ENCODE measurements around the gene SLC14A1. TPM values are rescaled to one million over a fixed set of nuclear protein-coding genes. Genes with fewer than 3 reads are reported as not detected.

Gene SLC14A1
- total and polyA plus RNA-seq, 2 donors from 2014 or later = 8.5 to 15.3 TPM

GRCh38 chr18:45690975-45691815 is 32.8 kb upstream of the SLC14A1 start:
- Histone ChIP-seq H3K27ac (ENCODE audit: low read depth in 2 of 2, low read length in 2 of 2) (no peak overlapping the region), H3K4me3 (ENCODE audit: low read length in 3 of 3) (no peak overlapping the region), H3K9me3 (ENCODE audit: control insufficient read depth in 2 of 3, insufficient read depth in 1 of 3, low read length in 3 of 3) (no peaks in the 10 kb centered on the region), H3K9ac (ENCODE audit: low read length in 3 of 3) (no peak overlapping the region), H3K27me3 (ENCODE audit: control insufficient read depth, insufficient read depth, low read length) (no peaks in the 10 kb centered on the region), H3K4me1 (ENCODE audit: control insufficient read depth in 2 of 3, insufficient read depth in 2 of 3, low read depth in 1 of 3, low read length in 3 of 3) (peaks cover 0 to 2% (median 0%) of the 10 kb centered on the region in 3 donors), H3K36me3 (ENCODE audit: control insufficient read depth in 2 of 3, insufficient read depth in 3 of 3, low read length in 3 of 3) (no peaks in the 10 kb centered on the region)
- TF ChIP-seq CTCF (IDR thresholded peaks at IDR 0.05; ENCODE audit: borderline replicate concordance, extremely low read depth, insufficient read depth) = peak; percentile 94
- intact Hi-C loops (cut with DNase I) = no loop called here
- DNase-seq (peak; percentile 77 to 92 (median 87)), FAIRE-seq (no peak)

- no peak overlapping the region for H3K4me3 ChIP-seq (ENCODE audit: low read length in 3 of 3)
- H3K9ac ChIP-seq (ENCODE audit: low read length in 3 of 3) = no peak overlapping the region
- no peak for FAIRE-seq
- no peaks in the 10 kb centered on the region for H3K36me3 ChIP-seq (ENCODE audit: control insufficient read depth in 2 of 3, insufficient read depth in 3 of 3, low read length in 3 of 3)
- TF ChIP-seq CTCF (IDR thresholded peaks at IDR 0.05; ENCODE audit: borderline replicate concordance, extremely low read depth, insufficient read depth) = no peak
- H3K4me1 ChIP-seq (ENCODE audit: control insufficient read depth in 2 of 3, insufficient read depth in 2 of 3, low read depth in 1 of 3, low read length in 3 of 3) = peaks cover 0 to 2% (median 0%) of the 10 kb centered on the region in 3 donors
- no peak for DNase-seq
- no peak overlapping the region for H3K27ac ChIP-seq (ENCODE audit: low read depth in 2 of 2, low read length in 2 of 2)
- intact Hi-C loops (cut with DNase I) = no loop called here
- no peaks in the 10 kb centered on the region for H3K9me3 ChIP-seq (ENCODE audit: control insufficient read depth in 2 of 3, insufficient read depth in 1 of 3, low read length in 3 of 3)
- no peaks in the 10 kb centered on the region for H3K27me3 ChIP-seq (ENCODE audit: control insufficient read depth, insufficient read depth, low read length)
Observed at GRCh38 chr18:45691816-45692179, 32.2 kb upstream of the SLC14A1 start.

- Histone ChIP-seq H3K9me3 (ENCODE audit: control insufficient read depth in 2 of 3, insufficient read depth in 1 of 3, low read length in 3 of 3) (peaks cover 0 to 16% (median 2%) of the 10 kb centered on the region in 3 donors), H3K27ac (ENCODE audit: low read depth in 2 of 2, low read length in 2 of 2) (no peak overlapping the region), H3K9ac (ENCODE audit: low read length in 3 of 3) (no peak overlapping the region), H3K4me1 (ENCODE audit: control insufficient read depth in 2 of 3, insufficient read depth in 2 of 3, low read depth in 1 of 3, low read length in 3 of 3) (no peaks in the 10 kb centered on the region), H3K4me3 (ENCODE audit: low read length in 3 of 3) (no peak overlapping the region), H3K36me3 (ENCODE audit: control insufficient read depth in 2 of 3, insufficient read depth in 3 of 3, low read length in 3 of 3) (no peaks in the 10 kb centered on the region), H3K27me3 (ENCODE audit: control insufficient read depth, insufficient read depth, low read length) (no peaks in the 10 kb centered on the region)
- no peak for TF ChIP-seq CTCF (IDR thresholded peaks at IDR 0.05; ENCODE audit: borderline replicate concordance, extremely low read depth, insufficient read depth)
- no peak for FAIRE-seq
- intact Hi-C loops (cut with DNase I) = no loop called here
- DNase-seq = no peak
Observed at GRCh38 chr18:45702708-45703265, 21.2 kb upstream of the SLC14A1 start.
